Measurements from ENCODE around the gene SNTG2. TPM values are rescaled to one million over a fixed set of nuclear protein-coding genes. Genes with fewer than 3 reads are reported as not detected.

The SNTG2 gene
- total and polyA plus RNA-seq, 2 donors (not counting 1 experiment from before 2014, with no cell fraction given), result 0.06 TPM; not detected in 1

DNA sequence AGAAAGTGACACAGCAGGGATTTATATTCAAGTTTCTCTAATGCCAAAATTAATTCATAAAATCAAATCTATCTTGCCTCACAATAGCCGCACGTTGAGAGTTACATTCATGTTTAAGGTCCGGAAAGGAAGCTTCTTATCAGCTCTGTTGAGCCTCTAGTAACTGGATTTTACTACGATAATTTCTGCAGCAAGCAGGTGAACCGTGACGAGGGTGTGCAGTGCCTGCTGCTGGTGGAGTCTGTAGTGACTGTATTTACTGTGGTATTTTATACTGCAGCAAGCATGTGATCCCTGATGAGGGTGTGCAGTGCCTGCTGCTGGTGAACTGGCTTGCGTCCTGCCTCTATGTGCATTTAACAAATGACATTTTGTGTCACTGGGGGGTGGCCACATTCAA lies 120.0 kb downstream of the SNTG2 start:
- no peak overlapping the region for H3K27ac ChIP-seq (ENCODE audit: insufficient read depth, low read length)
- H3K36me3 ChIP-seq (ENCODE audit: control insufficient read depth, insufficient read depth, low read length), result no peaks in the 10 kb centered on the region
- H3K4me2 ChIP-seq (ENCODE audit: extremely low read depth, insufficient read depth, low read length), result no peak overlapping the region
- no peaks in the 10 kb centered on the region for H3K9me3 ChIP-seq (ENCODE audit: control insufficient read depth, insufficient read depth, low read depth, low read length)
- H3K79me2 ChIP-seq (ENCODE audit: control insufficient read depth, insufficient read depth, low read length), result no peaks in the 10 kb centered on the region
- TF ChIP-seq, protein P1, sequence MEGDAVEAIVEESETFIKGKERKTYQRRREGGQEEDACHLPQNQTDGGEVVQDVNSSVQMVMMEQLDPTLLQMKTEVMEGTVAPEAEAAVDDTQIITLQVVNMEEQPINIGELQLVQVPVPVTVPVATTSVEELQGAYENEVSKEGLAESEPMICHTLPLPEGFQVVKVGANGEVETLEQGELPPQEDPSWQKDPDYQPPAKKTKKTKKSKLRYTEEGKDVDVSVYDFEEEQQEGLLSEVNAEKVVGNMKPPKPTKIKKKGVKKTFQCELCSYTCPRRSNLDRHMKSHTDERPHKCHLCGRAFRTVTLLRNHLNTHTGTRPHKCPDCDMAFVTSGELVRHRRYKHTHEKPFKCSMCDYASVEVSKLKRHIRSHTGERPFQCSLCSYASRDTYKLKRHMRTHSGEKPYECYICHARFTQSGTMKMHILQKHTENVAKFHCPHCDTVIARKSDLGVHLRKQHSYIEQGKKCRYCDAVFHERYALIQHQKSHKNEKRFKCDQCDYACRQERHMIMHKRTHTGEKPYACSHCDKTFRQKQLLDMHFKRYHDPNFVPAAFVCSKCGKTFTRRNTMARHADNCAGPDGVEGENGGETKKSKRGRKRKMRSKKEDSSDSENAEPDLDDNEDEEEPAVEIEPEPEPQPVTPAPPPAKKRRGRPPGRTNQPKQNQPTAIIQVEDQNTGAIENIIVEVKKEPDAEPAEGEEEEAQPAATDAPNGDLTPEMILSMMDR (conservative IDR thresholded peaks at IDR 0.05 in 1 of 2, IDR thresholded peaks at IDR 0.05 in 1 of 2; ENCODE audit: low read depth in 1 of 2, low read length in 2 of 2), result no peak
- no peak for TF ChIP-seq EZH2 (IDR thresholded peaks at IDR 0.05; ENCODE audit: low read length, missing control alignments)
- no peak overlapping the region for H3K4me3 ChIP-seq (replicated peaks in 1 of 4; ENCODE audit: control extremely low read depth in 1 of 4, insufficient read depth in 1 of 4, low read depth in 3 of 4, low read length in 4 of 4)
- DNase-seq (ENCODE audit: low read depth in 2 of 2), result no peak
- no peak overlapping the region for H3K9ac ChIP-seq (ENCODE audit: insufficient read depth, low read length)
- no peaks in the 10 kb centered on the region for H3K27me3 ChIP-seq (ENCODE audit: control insufficient read depth, insufficient read depth, low read length)
- H3K4me1 ChIP-seq (ENCODE audit: control insufficient read depth, extremely low read depth, insufficient read depth, low read length), result no peaks in the 10 kb centered on the region
- no peak overlapping the region for H2AFZ ChIP-seq (ENCODE audit: low read length)
- no peaks in the 10 kb centered on the region for H4K20me1 ChIP-seq (ENCODE audit: control insufficient read depth, extremely low read depth, insufficient read depth, low read length)

DNA sequence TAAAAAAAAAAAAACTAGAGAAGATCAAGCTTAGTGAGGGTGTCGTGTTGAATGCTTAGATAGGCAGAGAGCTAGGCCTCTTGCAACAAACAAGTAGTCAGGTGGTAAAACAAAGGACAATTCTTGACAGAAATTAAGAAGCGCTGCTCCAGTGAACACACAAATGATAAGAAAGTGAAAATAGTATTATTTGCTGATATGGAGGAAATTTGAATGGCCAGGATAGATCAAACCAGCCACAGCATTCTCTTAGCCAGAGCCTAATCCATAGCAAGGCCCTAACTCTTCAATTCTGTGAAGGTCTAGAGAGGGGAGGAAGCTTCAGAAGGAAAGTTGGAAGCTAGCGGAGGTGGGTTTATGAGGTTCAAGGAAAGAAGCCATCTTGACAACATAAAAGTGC lies 121.0 kb downstream of the SNTG2 start:
- H2AFZ ChIP-seq (ENCODE audit: low read length), result no peak overlapping the region
- no peak overlapping the region for H3K4me2 ChIP-seq (ENCODE audit: extremely low read depth, insufficient read depth, low read length)
- H3K9ac ChIP-seq (ENCODE audit: insufficient read depth, low read length), result no peak overlapping the region
- H4K20me1 ChIP-seq (ENCODE audit: control insufficient read depth, extremely low read depth, insufficient read depth, low read length), result no peaks in the 10 kb centered on the region
- no peaks in the 10 kb centered on the region for H3K36me3 ChIP-seq (ENCODE audit: control insufficient read depth, insufficient read depth, low read length)
- no peak overlapping the region for H3K27ac ChIP-seq (ENCODE audit: insufficient read depth, low read length)
- no peak overlapping the region for H3K4me3 ChIP-seq (replicated peaks in 1 of 4; ENCODE audit: control extremely low read depth in 1 of 4, insufficient read depth in 1 of 4, low read depth in 3 of 4, low read length in 4 of 4)
- H3K9me3 ChIP-seq (ENCODE audit: control insufficient read depth, insufficient read depth, low read depth, low read length), result no peaks in the 10 kb centered on the region
- no peak for DNase-seq (ENCODE audit: low read depth in 2 of 2)
- TF ChIP-seq, protein P1 (conservative IDR thresholded peaks at IDR 0.05 in 1 of 2, IDR thresholded peaks at IDR 0.05 in 1 of 2; ENCODE audit: low read depth in 1 of 2, low read length in 2 of 2), result no peak
- no peak for TF ChIP-seq EZH2 (IDR thresholded peaks at IDR 0.05; ENCODE audit: low read length, missing control alignments)
- H3K79me2 ChIP-seq (ENCODE audit: control insufficient read depth, insufficient read depth, low read length), result no peaks in the 10 kb centered on the region
- no peaks in the 10 kb centered on the region for H3K4me1 ChIP-seq (ENCODE audit: control insufficient read depth, extremely low read depth, insufficient read depth, low read length)
- no peaks in the 10 kb centered on the region for H3K27me3 ChIP-seq (ENCODE audit: control insufficient read depth, insufficient read depth, low read length)

DNA sequence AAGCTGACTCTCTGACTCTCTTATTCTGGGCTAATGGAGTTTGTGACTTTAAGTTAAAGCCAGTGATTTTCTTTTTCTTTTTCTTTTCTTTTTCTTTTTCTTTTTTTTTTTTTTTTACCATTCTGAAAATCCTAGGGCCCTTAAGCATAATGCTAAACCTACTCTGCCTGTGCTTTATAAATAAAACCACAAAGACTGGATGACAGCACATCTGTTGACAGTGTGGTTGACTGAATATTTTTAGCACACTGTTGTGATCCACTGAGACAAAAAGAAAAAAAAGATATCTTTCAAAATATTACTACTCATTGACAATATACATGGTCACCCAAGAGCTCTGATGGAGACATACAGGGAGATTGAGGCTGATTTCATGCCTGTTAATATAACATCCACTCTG lies 121.6 kb downstream of the SNTG2 start:
- H3K4me1 ChIP-seq (ENCODE audit: control insufficient read depth, extremely low read depth, insufficient read depth, low read length), result no peaks in the 10 kb centered on the region
- H3K27me3 ChIP-seq (ENCODE audit: control insufficient read depth, insufficient read depth, low read length), result no peaks in the 10 kb centered on the region
- DNase-seq (ENCODE audit: low read depth in 2 of 2), result no peak
- no peaks in the 10 kb centered on the region for H4K20me1 ChIP-seq (ENCODE audit: control insufficient read depth, extremely low read depth, insufficient read depth, low read length)
- no peak overlapping the region for H2AFZ ChIP-seq (ENCODE audit: low read length)
- H3K4me2 ChIP-seq (ENCODE audit: extremely low read depth, insufficient read depth, low read length), result no peak overlapping the region
- H3K27ac ChIP-seq (ENCODE audit: insufficient read depth, low read length), result no peak overlapping the region
- TF ChIP-seq, protein P1 (conservative IDR thresholded peaks at IDR 0.05 in 1 of 2, IDR thresholded peaks at IDR 0.05 in 1 of 2; ENCODE audit: low read depth in 1 of 2, low read length in 2 of 2), result no peak
- no peak for TF ChIP-seq EZH2 (IDR thresholded peaks at IDR 0.05; ENCODE audit: low read length, missing control alignments)
- no peaks in the 10 kb centered on the region for H3K36me3 ChIP-seq (ENCODE audit: control insufficient read depth, insufficient read depth, low read length)
- no peak overlapping the region for H3K4me3 ChIP-seq (replicated peaks in 1 of 4; ENCODE audit: control extremely low read depth in 1 of 4, insufficient read depth in 1 of 4, low read depth in 3 of 4, low read length in 4 of 4)
- no peak overlapping the region for H3K9ac ChIP-seq (ENCODE audit: insufficient read depth, low read length)
- H3K79me2 ChIP-seq (ENCODE audit: control insufficient read depth, insufficient read depth, low read length), result no peaks in the 10 kb centered on the region
- H3K9me3 ChIP-seq (ENCODE audit: control insufficient read depth, insufficient read depth, low read depth, low read length), result no peaks in the 10 kb centered on the region
